ENCODE measurements around the gene PEX6.

DNA sequence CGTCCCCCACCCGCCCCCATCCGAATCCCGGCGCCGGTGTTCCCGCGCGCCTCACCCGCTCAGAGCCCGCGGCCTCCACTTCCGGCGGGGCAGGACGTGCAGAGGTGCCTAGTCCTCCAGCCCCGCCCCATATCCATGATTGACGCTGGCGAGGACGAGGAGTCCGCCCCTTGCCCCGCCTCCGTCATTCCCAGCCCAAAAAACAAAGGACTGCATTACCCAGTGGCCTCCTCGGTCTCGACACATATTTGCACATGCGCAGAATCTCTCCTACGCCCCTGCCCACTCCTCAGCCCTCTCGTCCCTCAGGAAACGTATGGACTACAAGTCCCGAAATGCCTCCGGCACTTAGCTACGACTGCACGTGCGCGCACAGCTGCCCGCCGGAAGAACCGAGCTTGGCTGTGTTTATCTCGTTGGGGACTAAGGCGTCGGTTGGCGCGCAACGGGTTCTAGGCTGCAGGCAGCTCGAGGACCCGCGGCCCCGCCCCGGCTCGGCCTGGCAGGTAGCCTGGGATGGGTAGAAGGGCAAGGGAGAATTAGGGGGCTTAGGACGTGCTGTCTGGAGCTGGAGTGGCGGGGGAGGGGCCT, 35.0 kb upstream of the PEX6 start, which contains the start of the genes KLHDC3 and MEA1:
- TF ChIP-seq, protein P1, sequence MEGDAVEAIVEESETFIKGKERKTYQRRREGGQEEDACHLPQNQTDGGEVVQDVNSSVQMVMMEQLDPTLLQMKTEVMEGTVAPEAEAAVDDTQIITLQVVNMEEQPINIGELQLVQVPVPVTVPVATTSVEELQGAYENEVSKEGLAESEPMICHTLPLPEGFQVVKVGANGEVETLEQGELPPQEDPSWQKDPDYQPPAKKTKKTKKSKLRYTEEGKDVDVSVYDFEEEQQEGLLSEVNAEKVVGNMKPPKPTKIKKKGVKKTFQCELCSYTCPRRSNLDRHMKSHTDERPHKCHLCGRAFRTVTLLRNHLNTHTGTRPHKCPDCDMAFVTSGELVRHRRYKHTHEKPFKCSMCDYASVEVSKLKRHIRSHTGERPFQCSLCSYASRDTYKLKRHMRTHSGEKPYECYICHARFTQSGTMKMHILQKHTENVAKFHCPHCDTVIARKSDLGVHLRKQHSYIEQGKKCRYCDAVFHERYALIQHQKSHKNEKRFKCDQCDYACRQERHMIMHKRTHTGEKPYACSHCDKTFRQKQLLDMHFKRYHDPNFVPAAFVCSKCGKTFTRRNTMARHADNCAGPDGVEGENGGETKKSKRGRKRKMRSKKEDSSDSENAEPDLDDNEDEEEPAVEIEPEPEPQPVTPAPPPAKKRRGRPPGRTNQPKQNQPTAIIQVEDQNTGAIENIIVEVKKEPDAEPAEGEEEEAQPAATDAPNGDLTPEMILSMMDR (IDR thresholded peaks at IDR 0.05; ENCODE audit: borderline replicate concordance, extremely low read depth, low read length, poor library complexity, severe bottlenecking): no peak
- no peak for TF ChIP-seq EZH2 (IDR thresholded peaks at IDR 0.05; ENCODE audit: borderline replicate concordance, low read depth, low read length, severe bottlenecking)

All from DND-41 (cell line).